GM12878 (cell line): ENCODE measurements around the gene YKT6. TPM values are rescaled to one million over a fixed set of nuclear protein-coding genes. Genes with fewer than 3 reads are reported as not detected.

Experiments used
- ATAC-seq: fragments of 200-7000 bp; cut with Tn5 transposase; 3 replicates; pipeline ENCODE4 v1.9.1; 2020; ENCODE audit warnings: mild to moderate bottlenecking, moderate library complexity
- BruUV-seq: library from RNA; stranded (reverse); fragments of 400-500 nt; replicated peaks from 2 replicates; lab custom pipeline; 2021; lab: Mats Ljungman, UMichigan
- CTCF ChIA-PET: fragments of 300-600 bp; sonication (Branson Sonifier 250); formaldehyde crosslinking; extraction: SDS; loops from one replicate; lab custom pipeline; 2021; ENCODE audit warnings: inconsistent platforms; lab: Yijun Ruan, JAX
- POLR2A ChIA-PET: fragments of 350-600 bp; formaldehyde crosslinking; extraction: SDS; loops from one replicate; lab custom pipeline; 2021; ENCODE audit warnings: inconsistent platforms; lab: Charles Lee
- RAD21 ChIA-PET: fragments of 300-600 bp; sonication (Branson Sonifier 250); formaldehyde crosslinking; loops from one replicate; lab custom pipeline; 2023; ENCODE audit warnings: antibody characterized with exemption; ENCODE audit not compliant: unreplicated experiment; lab: Charles Lee
- SMC1A ChIA-PET: fragments of 300-600 bp; sonication (Branson Sonifier 250); formaldehyde crosslinking; loops from one replicate; lab custom pipeline; 2023; ENCODE audit not compliant: unreplicated experiment, uncharacterized antibody; lab: Charles Lee
- DNase-seq: peaks from one replicate; pipeline ENCODE4 v3.0.0-alpha.2; 2011; ENCODE audit warnings: low read depth, low spot score
- FAIRE-seq: peaks from 3 replicates; lab custom pipeline; 2011; peaks lifted over from hg19 to GRCh38; lab: Jason Lieb, UNC
- H2AFZ ChIP-seq: 2 replicates; pipeline ENCODE4 v1.6.0; 2011; ENCODE audit warnings: low read depth, low read length, control low read depth; ENCODE audit not compliant: control insufficient read depth
- H3K27ac ChIP-seq: 2 replicates; pipeline ENCODE4 v1.5.1; 2011; ENCODE audit warnings: control low read depth; ENCODE audit not compliant: control insufficient read depth, insufficient read depth
- H3K27me3 ChIP-seq, 2 experiments: replicated peaks in 1 of 2; 2 replicates each; pipeline versions ENCODE4 v1.6.0 to v1.6.1; 2011; ENCODE audit warnings: low read length in 1 of 2; ENCODE audit not compliant: control insufficient read depth in 2 of 2, insufficient read depth in 2 of 2
- H3K36me3 ChIP-seq, 2 experiments: 2 replicates each; pipeline ENCODE4 v1.5.1; 2011; ENCODE audit warnings: low read length in 1 of 2; ENCODE audit not compliant: control insufficient read depth in 2 of 2, insufficient read depth in 2 of 2
- H3K4me1 ChIP-seq: 2 replicates; pipeline ENCODE4 v1.6.1; 2011; ENCODE audit warnings: mild to moderate bottlenecking, low read length, moderate library complexity, mixed read lengths; ENCODE audit not compliant: control insufficient read depth, insufficient read depth
- H3K4me2 ChIP-seq: 2 replicates; pipeline ENCODE4 v1.6.0; 2011; ENCODE audit warnings: control low read depth; ENCODE audit not compliant: control insufficient read depth, insufficient read depth
- H3K4me3 ChIP-seq: fragments of 200-600 bp; sonication (generic); 2 replicates; pipeline ENCODE4 v1.5.1; 2016
- H3K79me2 ChIP-seq: 2 replicates; pipeline ENCODE4 v1.6.0; 2011; ENCODE audit warnings: low read length; ENCODE audit not compliant: control insufficient read depth, insufficient read depth
- H3K9ac ChIP-seq: 2 replicates; pipeline ENCODE4 v1.8.0; 2011; ENCODE audit warnings: low read length, control low read depth, mixed read lengths; ENCODE audit not compliant: control insufficient read depth, insufficient read depth
- H3K9me3 ChIP-seq: replicated peaks from 3 replicates; pipeline ENCODE4 v1.5.1; 2011; ENCODE audit warnings: mild to moderate bottlenecking, low read length; ENCODE audit not compliant: control insufficient read depth, insufficient read depth
- H4K20me1 ChIP-seq: 2 replicates; pipeline ENCODE4 v1.6.0; 2011; ENCODE audit not compliant: control insufficient read depth, insufficient read depth
- CHD1 ChIP-seq: IDR thresholded peaks from 2 replicates; pipeline ENCODE4 v1.6.1; 2012; ENCODE audit warnings: low read depth, low read length, improper control_type of control experiment
- FOS ChIP-seq: IDR thresholded peaks from 3 replicates; pipeline ENCODE4 v1.6.1; 2011; ENCODE audit warnings: borderline replicate concordance; ENCODE audit not compliant: insufficient read length; ENCODE audit errors: extremely low read depth
- GATAD2B ChIP-seq: fragments of 450-650 bp; conservative IDR thresholded peaks from 2 replicates; pipeline ENCODE4 v1.6.1; 2017; ENCODE audit warnings: low read depth, mild to moderate bottlenecking, moderate library complexity
- HDAC2 ChIP-seq: fragments of 200-600 bp; sonication (generic); IDR thresholded peaks from 2 replicates; pipeline ENCODE4 v1.6.1; 2017
- MAX ChIP-seq: IDR thresholded peaks from 2 replicates; pipeline ENCODE4 v1.6.1; 2012; ENCODE audit warnings: low read depth, low read length, improper control_type of control experiment
- NRF1 ChIP-seq: conservative IDR thresholded peaks from 2 replicates; pipeline ENCODE4 v1.6.1; 2011; ENCODE audit warnings: mild to moderate bottlenecking, low read depth, low read length, improper control_type of control experiment
- PKNOX1 ChIP-seq: fragments of 450-650 bp; IDR thresholded peaks from 2 replicates; pipeline ENCODE4 v1.6.1; 2016; ENCODE audit warnings: mild to moderate bottlenecking
- PML ChIP-seq: IDR thresholded peaks from 2 replicates; pipeline ENCODE4 v1.6.1; 2012; ENCODE audit warnings: low read length, inconsistent platforms
- RELA ChIP-seq: fragments of 450-650 bp; IDR thresholded peaks from 2 replicates; pipeline ENCODE4 v1.8.0; 2014; ENCODE audit warnings: borderline replicate concordance; ENCODE audit not compliant: partially characterized antibody
- SIX5 ChIP-seq: IDR thresholded peaks from 2 replicates; pipeline ENCODE4 v1.6.1; 2011; ENCODE audit warnings: mild to moderate bottlenecking, low read depth, low read length, moderate library complexity; ENCODE audit not compliant: severe bottlenecking
- ZBTB33 ChIP-seq: fragments of 450-650 bp; IDR thresholded peaks from 2 replicates; pipeline ENCODE4 v1.6.1; 2017; ENCODE audit warnings: mild to moderate bottlenecking
- ZNF207 ChIP-seq: fragments of 450-650 bp; IDR thresholded peaks from 2 replicates; pipeline ENCODE4 v1.6.1; 2014; ENCODE audit warnings: antibody characterized with exemption, mild to moderate bottlenecking, borderline replicate concordance
- WGBS: methylation state at CpG from one replicate; pipeline ENCODE4 v1.1.6; 2016; ENCODE audit warnings: low lambda C conversion rate; ENCODE audit not compliant: insufficient replicate concordance, insufficient coverage; ENCODE audit errors: missing lambda C conversion rate; 5-methylcytosine and 5-hydroxymethylcytosine counted together
- in situ Hi-C: fragments of 300-500 bp; cut with MboI; formaldehyde crosslinking; loops from 9 replicates; pipeline ENCODE4 v1.14.3; 2018; ENCODE audit warnings: mixed read lengths
- intact Hi-C: fragments of 100-400 bp; cut with micrococcal nuclease; formaldehyde crosslinking; loops from one replicate; pipeline ENCODE4 v1.14.2; 2022; ENCODE audit not compliant: unreplicated experiment
- polyA plus RNA-seq, 11 experiments: library from polyadenylated mRNA; depleted of rRNA in 4 of 11; unstranded in 6 of 11; stranded (reverse) in 5 of 11; fragments of >200 nt; fragmentation: Nextera tagmentation in 4 of 11; fragmentation: Illumina TruSeq in 1 of 11; extraction: Ambion mirVana in 4 of 11; extraction: Trizol in 1 of 11; gene quantifications; 1 replicate in 1 of 11; 2 replicates in 10 of 11; pipeline versions ENCODE4 v1.2.1 to v1.2.3, GENCODE V29; 2011 to 2016; ENCODE audit warnings: inconsistent platforms in 2 of 11, missing spikeins in 2 of 11, low read depth in 1 of 11
- total RNA-seq, 4 experiments: library from RNA; depleted of rRNA in 3 of 4; stranded (reverse); fragments of >200 nt in 3 of 4; fragmentation: Illumina TruSeq in 1 of 4; extraction: Trizol in 1 of 4; gene quantifications; 2 replicates each; pipeline versions ENCODE4 v1.2.1 to v1.2.3, GENCODE V29; 2013 to 2021
- TF ChIP-seq, protein P1 (sequence below): fragments of 450-650 bp; IDR thresholded peaks from 2 replicates; pipeline ENCODE4 v1.6.1; 2018; ENCODE audit warnings: mild to moderate bottlenecking, low read depth, moderate library complexity; ENCODE audit not compliant: partially characterized antibody
- TF ChIP-seq, protein P2 (sequence below): fragments of 450-650 bp; IDR thresholded peaks from 2 replicates; pipeline ENCODE4 v1.6.1; 2017; ENCODE audit warnings: mild to moderate bottlenecking, moderate library complexity

The YKT6 gene
- total and polyA plus RNA-seq, 10 of the 15 experiments (the other 5 are each of a cell fraction or from before 2014, with no cell fraction given): 1.7 to 95.2 (median 70.5) TPM

DNA sequence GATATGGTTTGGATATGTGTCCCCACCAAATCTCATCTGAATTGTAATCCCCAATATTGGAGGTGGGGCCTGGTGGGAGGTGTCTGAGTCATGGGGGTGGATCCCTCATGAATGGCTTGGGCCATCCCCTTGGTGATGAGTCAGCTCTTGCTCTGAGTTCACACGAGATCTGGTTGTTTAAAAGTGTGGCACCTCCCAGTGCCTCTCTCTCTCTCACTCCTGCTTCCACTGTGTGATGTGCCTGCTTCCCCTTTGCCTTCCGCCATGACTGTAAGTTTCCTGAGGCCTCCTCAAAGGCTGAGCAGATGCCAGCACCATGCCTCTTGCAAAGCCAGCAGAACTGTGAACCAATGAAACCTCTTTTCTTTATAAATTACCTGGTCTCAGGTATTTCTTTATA is 6.7 kb upstream of the YKT6 start:
- Histone ChIP-seq H3K27ac (no peak overlapping the region), H3K4me2 (no peak overlapping the region), H3K4me1 (no peaks in the 10 kb centered on the region), H3K36me3 (no peaks in the 10 kb centered on the region), H3K27me3 (no peaks in the 10 kb centered on the region), H4K20me1 (no peaks in the 10 kb centered on the region), H3K79me2 (no peaks in the 10 kb centered on the region), H3K4me3 (no peak overlapping the region), H2AFZ (no peak overlapping the region), H3K9me3 (no peaks in the 10 kb centered on the region), H3K9ac (no peak overlapping the region)
- in situ Hi-C loops: no loop called here
- intact Hi-C loops: loop anchor here (5.0 kb wide), 1 partner anchor 42 kb away; no protein-coding TSS in a partner anchor
- RAD21 ChIA-PET: no interaction called here
- TF ChIP-seq FOS (no peak), CHD1 (no peak), ZNF207 (no peak), PML (no peak), NRF1 (no peak), SIX5 (no peak), PKNOX1 (no peak), MAX (no peak), GATAD2B (no peak), HDAC2 (no peak), RELA (no peak), ZBTB33 (no peak)
- TF ChIP-seq, protein P1, sequence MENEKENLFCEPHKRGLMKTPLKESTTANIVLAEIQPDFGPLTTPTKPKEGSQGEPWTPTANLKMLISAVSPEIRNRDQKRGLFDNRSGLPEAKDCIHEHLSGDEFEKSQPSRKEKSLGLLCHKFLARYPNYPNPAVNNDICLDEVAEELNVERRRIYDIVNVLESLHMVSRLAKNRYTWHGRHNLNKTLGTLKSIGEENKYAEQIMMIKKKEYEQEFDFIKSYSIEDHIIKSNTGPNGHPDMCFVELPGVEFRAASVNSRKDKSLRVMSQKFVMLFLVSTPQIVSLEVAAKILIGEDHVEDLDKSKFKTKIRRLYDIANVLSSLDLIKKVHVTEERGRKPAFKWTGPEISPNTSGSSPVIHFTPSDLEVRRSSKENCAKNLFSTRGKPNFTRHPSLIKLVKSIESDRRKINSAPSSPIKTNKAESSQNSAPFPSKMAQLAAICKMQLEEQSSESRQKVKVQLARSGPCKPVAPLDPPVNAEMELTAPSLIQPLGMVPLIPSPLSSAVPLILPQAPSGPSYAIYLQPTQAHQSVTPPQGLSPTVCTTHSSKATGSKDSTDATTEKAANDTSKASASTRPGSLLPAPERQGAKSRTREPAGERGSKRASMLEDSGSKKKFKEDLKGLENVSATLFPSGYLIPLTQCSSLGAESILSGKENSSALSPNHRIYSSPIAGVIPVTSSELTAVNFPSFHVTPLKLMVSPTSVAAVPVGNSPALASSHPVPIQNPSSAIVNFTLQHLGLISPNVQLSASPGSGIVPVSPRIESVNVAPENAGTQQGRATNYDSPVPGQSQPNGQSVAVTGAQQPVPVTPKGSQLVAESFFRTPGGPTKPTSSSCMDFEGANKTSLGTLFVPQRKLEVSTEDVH: no peak
- TF ChIP-seq, protein P2, sequence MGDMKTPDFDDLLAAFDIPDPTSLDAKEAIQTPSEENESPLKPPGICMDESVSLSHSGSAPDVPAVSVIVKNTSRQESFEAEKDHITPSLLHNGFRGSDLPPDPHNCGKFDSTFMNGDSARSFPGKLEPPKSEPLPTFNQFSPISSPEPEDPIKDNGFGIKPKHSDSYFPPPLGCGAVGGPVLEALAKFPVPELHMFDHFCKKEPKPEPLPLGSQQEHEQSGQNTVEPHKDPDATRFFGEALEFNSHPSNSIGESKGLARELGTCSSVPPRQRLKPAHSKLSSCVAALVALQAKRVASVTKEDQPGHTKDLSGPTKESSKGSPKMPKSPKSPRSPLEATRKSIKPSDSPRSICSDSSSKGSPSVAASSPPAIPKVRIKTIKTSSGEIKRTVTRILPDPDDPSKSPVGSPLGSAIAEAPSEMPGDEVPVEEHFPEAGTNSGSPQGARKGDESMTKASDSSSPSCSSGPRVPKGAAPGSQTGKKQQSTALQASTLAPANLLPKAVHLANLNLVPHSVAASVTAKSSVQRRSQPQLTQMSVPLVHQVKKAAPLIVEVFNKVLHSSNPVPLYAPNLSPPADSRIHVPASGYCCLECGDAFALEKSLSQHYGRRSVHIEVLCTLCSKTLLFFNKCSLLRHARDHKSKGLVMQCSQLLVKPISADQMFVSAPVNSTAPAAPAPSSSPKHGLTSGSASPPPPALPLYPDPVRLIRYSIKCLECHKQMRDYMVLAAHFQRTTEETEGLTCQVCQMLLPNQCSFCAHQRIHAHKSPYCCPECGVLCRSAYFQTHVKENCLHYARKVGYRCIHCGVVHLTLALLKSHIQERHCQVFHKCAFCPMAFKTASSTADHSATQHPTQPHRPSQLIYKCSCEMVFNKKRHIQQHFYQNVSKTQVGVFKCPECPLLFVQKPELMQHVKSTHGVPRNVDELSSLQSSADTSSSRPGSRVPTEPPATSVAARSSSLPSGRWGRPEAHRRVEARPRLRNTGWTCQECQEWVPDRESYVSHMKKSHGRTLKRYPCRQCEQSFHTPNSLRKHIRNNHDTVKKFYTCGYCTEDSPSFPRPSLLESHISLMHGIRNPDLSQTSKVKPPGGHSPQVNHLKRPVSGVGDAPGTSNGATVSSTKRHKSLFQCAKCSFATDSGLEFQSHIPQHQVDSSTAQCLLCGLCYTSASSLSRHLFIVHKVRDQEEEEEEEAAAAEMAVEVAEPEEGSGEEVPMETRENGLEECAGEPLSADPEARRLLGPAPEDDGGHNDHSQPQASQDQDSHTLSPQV: no peak
- FAIRE-seq (no peak), DNase-seq (no peak), ATAC-seq (peak; percentile 43; the same call in 2 of the 3 replicates)
- SMC1A ChIA-PET: no interaction called here
- POLR2A ChIA-PET: no interaction called here
- 41% methylated on average over 2 of the region's 2 CpGs for WGBS
- CTCF ChIA-PET: no interaction called here
- BruUV-seq: no TSS peak
